Uterus (tissue), 2 donors: ENCODE measurements around the gene CAPG.

Experiments used
- POLR2A ChIP-seq, 2 donors: fragments of 450-650 bp; IDR thresholded peaks; one replicate each; pipeline ENCODE4 v1.6.1; 2016; ENCODE audit warnings: antibody characterized with exemption in 2 of 2, mild to moderate bottlenecking in 1 of 2, moderate library complexity in 1 of 2
- TF ChIP-seq, protein P1 (sequence below), 4 experiments: fragments of 200-600 bp in 2 of 4; fragments of 450-650 bp in 2 of 4; sonication (generic) in 2 of 4; IDR thresholded peaks; one replicate each; pipeline ENCODE4 v1.5.1; 2016 to 2019; ENCODE audit warnings: antibody characterized with exemption in 4 of 4, mild to moderate bottlenecking in 2 of 4, moderate library complexity in 1 of 4

DNA sequence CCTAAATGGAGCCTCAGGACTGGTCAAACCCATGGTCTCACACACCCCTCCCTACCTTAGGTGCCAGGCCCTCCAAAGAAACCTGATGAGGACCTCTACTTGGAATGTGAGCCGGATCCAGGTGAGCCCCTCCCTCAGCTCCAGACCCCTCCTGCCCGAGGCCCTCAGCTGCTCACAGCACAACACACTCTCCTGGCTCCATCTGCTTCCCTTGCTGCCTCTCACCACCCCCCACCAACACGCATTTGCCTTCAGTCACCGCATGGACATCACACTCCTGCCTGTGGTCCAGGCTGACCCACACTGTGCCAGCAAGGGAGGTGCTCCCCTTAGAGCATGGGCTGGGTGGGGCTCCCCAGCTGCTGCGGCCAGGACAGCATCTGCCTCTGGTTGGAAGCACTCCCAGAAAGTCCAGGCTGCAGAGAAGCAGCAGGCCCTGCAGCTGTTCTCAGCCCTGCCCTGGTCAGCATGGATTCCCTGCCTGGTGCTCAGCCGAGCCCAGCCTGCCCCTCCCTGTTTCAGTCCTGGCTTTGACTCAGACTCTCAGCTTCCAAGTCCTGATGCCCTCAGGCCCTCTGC is 23.4 kb upstream of the CAPG start:
- TF ChIP-seq, protein P1, sequence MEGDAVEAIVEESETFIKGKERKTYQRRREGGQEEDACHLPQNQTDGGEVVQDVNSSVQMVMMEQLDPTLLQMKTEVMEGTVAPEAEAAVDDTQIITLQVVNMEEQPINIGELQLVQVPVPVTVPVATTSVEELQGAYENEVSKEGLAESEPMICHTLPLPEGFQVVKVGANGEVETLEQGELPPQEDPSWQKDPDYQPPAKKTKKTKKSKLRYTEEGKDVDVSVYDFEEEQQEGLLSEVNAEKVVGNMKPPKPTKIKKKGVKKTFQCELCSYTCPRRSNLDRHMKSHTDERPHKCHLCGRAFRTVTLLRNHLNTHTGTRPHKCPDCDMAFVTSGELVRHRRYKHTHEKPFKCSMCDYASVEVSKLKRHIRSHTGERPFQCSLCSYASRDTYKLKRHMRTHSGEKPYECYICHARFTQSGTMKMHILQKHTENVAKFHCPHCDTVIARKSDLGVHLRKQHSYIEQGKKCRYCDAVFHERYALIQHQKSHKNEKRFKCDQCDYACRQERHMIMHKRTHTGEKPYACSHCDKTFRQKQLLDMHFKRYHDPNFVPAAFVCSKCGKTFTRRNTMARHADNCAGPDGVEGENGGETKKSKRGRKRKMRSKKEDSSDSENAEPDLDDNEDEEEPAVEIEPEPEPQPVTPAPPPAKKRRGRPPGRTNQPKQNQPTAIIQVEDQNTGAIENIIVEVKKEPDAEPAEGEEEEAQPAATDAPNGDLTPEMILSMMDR (IDR thresholded peaks at IDR 0.05): no peak
- peak in 1 of 2 donors; percentile 14 for TF ChIP-seq POLR2A (IDR thresholded peaks at IDR 0.05)
